Body of pancreas (tissue), 4 donors: ENCODE data around the gene CDH12.

Experiments
- POLR2A ChIP-seq, 3 donors: fragments of 450-650 bp; IDR thresholded peaks; one replicate each; pipeline ENCODE4 v1.6.1; 2016; ENCODE audit warnings: antibody characterized with exemption in 3 of 3, mild to moderate bottlenecking in 2 of 3
- TF ChIP-seq, protein P1 (sequence below), 7 experiments: fragments of 450-650 bp in 4 of 7; fragments of 200-600 bp in 3 of 7; sonication (generic) in 3 of 7; IDR thresholded peaks; one replicate each; pipeline ENCODE4 v1.5.1; 2016 to 2019; ENCODE audit warnings: antibody characterized with exemption in 7 of 7

DNA sequence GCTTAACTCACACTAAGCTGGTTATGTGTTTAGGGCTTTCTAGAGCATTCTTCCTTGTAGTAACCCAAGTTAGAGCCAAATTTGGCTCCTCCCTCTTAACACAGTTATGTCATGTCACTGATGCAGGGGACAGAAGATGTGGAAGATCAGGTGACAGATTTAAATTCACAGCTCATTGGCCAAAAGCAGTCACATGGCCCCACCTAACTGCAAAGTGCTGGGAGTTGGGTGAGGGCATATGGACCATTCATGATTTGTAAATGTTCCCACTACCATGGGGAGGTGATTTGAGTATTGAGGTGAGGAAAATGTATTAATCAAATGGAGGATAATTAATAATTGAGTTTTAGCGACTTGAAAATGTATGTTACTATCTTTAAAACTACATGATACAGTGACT lies 829.4 kb downstream of the CDH12 start:
- TF ChIP-seq, protein P1, sequence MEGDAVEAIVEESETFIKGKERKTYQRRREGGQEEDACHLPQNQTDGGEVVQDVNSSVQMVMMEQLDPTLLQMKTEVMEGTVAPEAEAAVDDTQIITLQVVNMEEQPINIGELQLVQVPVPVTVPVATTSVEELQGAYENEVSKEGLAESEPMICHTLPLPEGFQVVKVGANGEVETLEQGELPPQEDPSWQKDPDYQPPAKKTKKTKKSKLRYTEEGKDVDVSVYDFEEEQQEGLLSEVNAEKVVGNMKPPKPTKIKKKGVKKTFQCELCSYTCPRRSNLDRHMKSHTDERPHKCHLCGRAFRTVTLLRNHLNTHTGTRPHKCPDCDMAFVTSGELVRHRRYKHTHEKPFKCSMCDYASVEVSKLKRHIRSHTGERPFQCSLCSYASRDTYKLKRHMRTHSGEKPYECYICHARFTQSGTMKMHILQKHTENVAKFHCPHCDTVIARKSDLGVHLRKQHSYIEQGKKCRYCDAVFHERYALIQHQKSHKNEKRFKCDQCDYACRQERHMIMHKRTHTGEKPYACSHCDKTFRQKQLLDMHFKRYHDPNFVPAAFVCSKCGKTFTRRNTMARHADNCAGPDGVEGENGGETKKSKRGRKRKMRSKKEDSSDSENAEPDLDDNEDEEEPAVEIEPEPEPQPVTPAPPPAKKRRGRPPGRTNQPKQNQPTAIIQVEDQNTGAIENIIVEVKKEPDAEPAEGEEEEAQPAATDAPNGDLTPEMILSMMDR (IDR thresholded peaks at IDR 0.05): no peak
- no peak for TF ChIP-seq POLR2A (IDR thresholded peaks at IDR 0.05)
